Measurements from ENCODE around the gene TBC1D22A. TPM values are rescaled to one million over a fixed set of nuclear protein-coding genes. Genes with fewer than 3 reads are reported as not detected.

TBC1D22A gene
- total RNA-seq: 10 to 100 TPM; 14.0 to 30.7 (median 18.6) TPM
- polyA plus RNA-seq: 10 to 100 TPM in 1 of 2 donors, 1 to 10 TPM in 1; 9.4 to 18.9 TPM
- long read RNA-seq, donor 1, transcript TBC1D22A-201 (13 exons, 3,787 nt): major isoform, 9 of 24 reads
- long read RNA-seq, donor 1, partial matches to known transcripts: 4 of 24 reads
- long read RNA-seq, donor 1, other reads (novel, unspliced or antisense): 11 of 24 reads
- long read RNA-seq, donor 2, transcript TBC1D22A-201 (13 exons, 3,787 nt): major isoform, 51 of 76 reads
- long read RNA-seq, donor 2, partial matches to known transcripts: 8 of 76 reads
- long read RNA-seq, donor 2, other reads (novel, unspliced or antisense): 14 of 76 reads
- long read RNA-seq, donor 3, transcript TBC1D22A-201 (13 exons, 3,787 nt): major isoform, 17 of 28 reads
- long read RNA-seq, donor 3, partial matches to known transcripts: 6 of 28 reads
- long read RNA-seq, donor 3, other reads (novel, unspliced or antisense): 4 of 28 reads

- intact Hi-C loops (cut with DNase I): loop anchor here in 4 of 10 donors (2.0 to 5.0 kb wide), 4 partner anchors 24 to 40 kb away; partner anchors contain the start of gene CERK (in 1 of the 4)
- peak; percentile 94 to 96 (median 95) for ATAC-seq
- H3K4me3 ChIP-seq: peak within 1 kb of the TSS; percentile 70 to 99 (median 88)
- peaks cover 0 to 60% (median 36%) of the 10 kb centered on the region in 12 donors for H3K4me1 ChIP-seq
- no peaks in the 10 kb centered on the region for H3K27me3 ChIP-seq
- DNase-seq: peak; percentile 93 to 98 (median 95)
- TF ChIP-seq CTCF (IDR thresholded peaks at IDR 0.05): peak in 3 of 12 donors; percentile 7 to 9 (median 7)
- TF ChIP-seq POLR2A (IDR thresholded peaks at IDR 0.05): peak; percentile 85 to 98
- no peaks in the 10 kb centered on the region for H3K9me3 ChIP-seq
- 0% methylated on average over 43 to 66 of the region's 66 CpGs for WGBS, 4 donors
- H3K36me3 ChIP-seq: peaks cover 0 to 5% (median 0%) of the 10 kb centered on the region in 9 donors
- H3K27ac ChIP-seq: peak within 1 kb of the TSS; percentile 85 to 99 (median 94)
These were observed at the start of gene TBC1D22A for GRCh38 chr22:46762238-46763050. TSS of gene TBC1D22A (plus strand) at chr22:46762650. CDS start at chr22:46762787, 137 bp downstream.

GRCh38 chr22:46714550-46714949 lies 47.9 kb upstream of the TBC1D22A start:
- Histone ChIP-seq H3K9me3 (no peaks in the 10 kb centered on the region), H3K4me1 (peaks cover 0 to 14% (median 7%) of the 10 kb centered on the region in 12 donors), H3K27ac (peak overlapping the region in 8 of 12 donors; percentile 7 to 54 (median 20)), H3K36me3 (peaks cover 0 to 87% (median 74%) of the 10 kb centered on the region in 9 donors), H3K27me3 (no peaks in the 10 kb centered on the region), H3K4me3 (no peak overlapping the region)
- DNase-seq (no peak), ATAC-seq (peak in 1 of 4 donors; percentile 54)
- 27 to 36% (median 33%) methylated on average over 4 of the region's 4 CpGs for WGBS, 4 donors
- no peak for TF ChIP-seq POLR2A (IDR thresholded peaks at IDR 0.05)
- no peak for TF ChIP-seq CTCF (IDR thresholded peaks at IDR 0.05)
- intact Hi-C loops (cut with DNase I): no loop called here

GRCh38 chr22:46719921-46720320 lies 42.5 kb upstream of the TBC1D22A start:
- Histone ChIP-seq H3K27ac (no peak overlapping the region), H3K4me3 (no peak overlapping the region), H3K27me3 (no peaks in the 10 kb centered on the region), H3K36me3 (peaks cover 0 to 79% (median 57%) of the 10 kb centered on the region in 9 donors), H3K4me1 (peaks cover 0 to 13% (median 6%) of the 10 kb centered on the region in 12 donors), H3K9me3 (no peaks in the 10 kb centered on the region)
- DNase-seq: no peak
- 92 to 95% (median 93%) methylated on average over 6 to 11 of the region's 11 CpGs for WGBS, 4 donors
- intact Hi-C loops (cut with DNase I): loop anchor here in 1 of 10 donors (2.0 kb wide), 1 partner anchor 25 kb away; no protein-coding TSS in a partner anchor
- ATAC-seq: no peak
- TF ChIP-seq POLR2A (IDR thresholded peaks at IDR 0.05) (no peak), CTCF (IDR thresholded peaks at IDR 0.05) (no peak)

Data from heart left ventricle (tissue), 16 donors.